Measurements from ENCODE around the gene ATXN10. TPM values are rescaled to one million over a fixed set of nuclear protein-coding genes. Genes with fewer than 3 reads are reported as not detected.

The ATXN10 gene
- total RNA-seq, 4 donors from 2014 or later: 78.5 to 152 (median 113) TPM

- TF ChIP-seq EP300 (IDR thresholded peaks at IDR 0.05) (no peak), POLR2AphosphoS5 (IDR thresholded peaks at IDR 0.05) (no peak), CTCF (IDR thresholded peaks at IDR 0.05) (no peak), POLR2A (IDR thresholded peaks at IDR 0.05) (no peak)
- Histone ChIP-seq H3K9me3 (no peaks in the 10 kb centered on the region), H3K27me3 (peaks cover 93% of the 10 kb centered on the region), H3K27ac (no peak overlapping the region), H3K4me1 (no peaks in the 10 kb centered on the region), H3K4me3 (no peak overlapping the region), H3K36me3 (no peaks in the 10 kb centered on the region)
- ATAC-seq: no peak
- 80% methylated on average over 1 of the region's 7 CpGs for WGBS, 2 donors (ENCODE audit: low coverage in 1 of 2)
Measured at GRCh38 chr22:45886540-45886939, 214.9 kb downstream of the ATXN10 start.

GRCh38 chr22:45887202-45888131 lies 215.8 kb downstream of the ATXN10 start:
- TF ChIP-seq EP300 (IDR thresholded peaks at IDR 0.05) (no peak), POLR2AphosphoS5 (IDR thresholded peaks at IDR 0.05) (no peak), POLR2A (IDR thresholded peaks at IDR 0.05) (no peak)
- H3K4me1 ChIP-seq: no peaks in the 10 kb centered on the region
- H3K27ac ChIP-seq: no peak overlapping the region
- peaks cover 93% of the 10 kb centered on the region for H3K27me3 ChIP-seq
- no peaks in the 10 kb centered on the region for H3K9me3 ChIP-seq
- 85 to 89% methylated on average over 5 to 7 of the region's 22 CpGs for WGBS, 2 donors (ENCODE audit: low coverage in 1 of 2)
- ATAC-seq: no peak
- H3K4me3 ChIP-seq: no peak overlapping the region
- H3K36me3 ChIP-seq: no peaks in the 10 kb centered on the region

- 87 to 90% methylated on average over 7 to 9 of the region's 27 CpGs for WGBS, 2 donors (ENCODE audit: low coverage in 1 of 2)
- H3K27me3 ChIP-seq: peaks cover 93% of the 10 kb centered on the region
Measured at GRCh38 chr22:45888221-45889092, 216.8 kb downstream of the ATXN10 start.

GRCh38 chr22:45889093-45889538 lies 217.5 kb downstream of the ATXN10 start:
- WGBS, 2 donors (ENCODE audit: low coverage in 1 of 2): no CpG with 5 or more reads among the region's 10 CpGs
- TF ChIP-seq CTCF (IDR thresholded peaks at IDR 0.05): no peak
- TF ChIP-seq EP300 (IDR thresholded peaks at IDR 0.05): no peak
- TF ChIP-seq POLR2AphosphoS5 (IDR thresholded peaks at IDR 0.05): no peak
- no peak for TF ChIP-seq POLR2A (IDR thresholded peaks at IDR 0.05)
- Histone ChIP-seq H3K36me3 (no peaks in the 10 kb centered on the region), H3K4me3 (no peak overlapping the region), H3K4me1 (no peaks in the 10 kb centered on the region), H3K27ac (no peak overlapping the region), H3K27me3 (peaks cover 91% of the 10 kb centered on the region), H3K9me3 (no peaks in the 10 kb centered on the region)
- no peak for ATAC-seq

More at GRCh38 chr22:45888221-45889092, 216.8 kb downstream of the ATXN10 start:
- Histone ChIP-seq H3K27ac (no peak overlapping the region), H3K36me3 (no peaks in the 10 kb centered on the region), H3K4me3 (no peak overlapping the region), H3K4me1 (no peaks in the 10 kb centered on the region), H3K9me3 (no peaks in the 10 kb centered on the region)
- TF ChIP-seq CTCF (IDR thresholded peaks at IDR 0.05): no peak
- TF ChIP-seq POLR2A (IDR thresholded peaks at IDR 0.05): no peak
- no peak for TF ChIP-seq POLR2AphosphoS5 (IDR thresholded peaks at IDR 0.05)
- TF ChIP-seq EP300 (IDR thresholded peaks at IDR 0.05): no peak
- ATAC-seq: no peak

Data from gastroesophageal sphincter (tissue), 4 donors.